Hepatic stellate cell (primary cell): ENCODE measurements around the gene AP3S2.
A peak's percentile ranks its signal among the peaks of the same experiment; 100 is the strongest.
"Not testable (repeated sequence)": the region's sequence is repeated elsewhere in the genome, so short reads cannot be mapped to it uniquely, and the experiment has no call there.

Source experiments
- DNase-seq: peaks from one replicate; pipeline ENCODE4 v3.0.0; 2011; ENCODE audit warnings: low spot score

AP3S2 gene

DNA sequence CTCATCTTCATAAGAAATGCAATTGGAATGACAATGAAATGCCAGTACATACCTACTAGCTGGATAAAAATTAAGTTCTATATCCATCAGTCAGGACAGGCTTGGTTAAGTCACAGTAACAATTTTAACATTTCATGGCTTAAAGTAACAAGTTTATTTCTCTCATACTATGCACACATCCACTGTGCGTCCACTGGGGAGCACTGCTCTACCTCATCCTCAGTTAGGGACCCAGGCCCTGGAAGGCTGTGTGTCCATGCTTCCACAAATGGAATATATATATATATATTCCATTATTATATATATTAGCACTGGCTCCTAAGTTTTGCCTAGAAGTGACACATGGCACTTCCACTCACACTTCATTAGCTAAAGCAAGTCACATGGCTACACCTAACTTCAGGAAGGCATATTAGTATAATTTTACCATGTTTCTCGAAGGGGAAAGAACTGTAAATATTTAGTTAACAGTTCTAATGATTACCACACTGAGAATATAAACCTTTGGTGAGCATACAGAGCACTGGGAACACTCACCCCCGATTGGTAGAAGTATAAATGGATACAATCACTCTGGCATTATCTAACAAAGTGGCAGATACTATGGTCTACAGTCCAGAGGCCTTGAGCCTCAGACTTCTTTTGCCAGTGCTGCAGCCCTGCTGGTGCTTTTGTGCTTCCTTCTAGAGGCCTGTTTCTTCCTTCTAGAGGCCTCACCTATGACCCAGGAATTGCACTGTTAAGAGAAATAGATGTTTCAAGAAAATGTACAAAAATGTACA lies 28.6 kb downstream of the AP3S2 start:
- DNase-seq: no peak

DNA sequence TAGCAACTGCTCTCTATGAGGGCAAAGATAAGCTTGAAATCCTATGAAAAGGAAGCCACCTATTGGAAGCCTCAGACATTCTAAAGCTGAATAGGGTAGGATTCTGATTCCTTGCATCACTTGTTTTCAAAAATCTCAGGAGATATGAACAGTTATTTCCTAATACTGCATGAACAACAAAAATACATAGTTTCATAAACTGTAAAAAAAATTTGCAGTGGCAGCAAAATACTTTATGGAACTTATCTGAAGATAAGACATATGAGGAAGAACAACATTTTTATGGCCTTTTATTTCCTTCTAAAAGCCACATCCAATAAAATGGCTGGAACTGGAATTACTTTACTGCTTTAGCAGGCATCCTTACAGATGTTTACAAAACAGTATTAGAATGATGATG lies 29.9 kb downstream of the AP3S2 start:
- no peak for DNase-seq

DNA sequence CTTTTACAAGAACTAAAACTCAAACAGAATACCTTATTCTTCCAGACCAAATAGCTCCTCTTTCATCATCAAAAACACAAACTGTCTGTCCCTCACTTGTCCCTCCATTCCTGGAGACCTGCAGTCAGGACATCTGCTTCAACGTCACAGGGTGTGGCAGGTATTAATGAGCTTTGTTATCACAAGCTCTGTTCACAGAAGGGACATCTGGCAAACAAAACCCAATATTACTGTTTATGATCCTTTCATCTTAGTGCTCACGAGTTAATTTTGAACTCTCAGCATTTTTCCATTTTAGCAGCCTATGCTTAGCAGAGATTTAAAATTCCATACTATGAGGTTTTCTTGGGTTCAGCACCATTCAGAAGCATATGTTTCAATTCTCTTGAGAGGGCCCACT lies 32.9 kb downstream of the AP3S2 start:
- DNase-seq: no peak

DNA sequence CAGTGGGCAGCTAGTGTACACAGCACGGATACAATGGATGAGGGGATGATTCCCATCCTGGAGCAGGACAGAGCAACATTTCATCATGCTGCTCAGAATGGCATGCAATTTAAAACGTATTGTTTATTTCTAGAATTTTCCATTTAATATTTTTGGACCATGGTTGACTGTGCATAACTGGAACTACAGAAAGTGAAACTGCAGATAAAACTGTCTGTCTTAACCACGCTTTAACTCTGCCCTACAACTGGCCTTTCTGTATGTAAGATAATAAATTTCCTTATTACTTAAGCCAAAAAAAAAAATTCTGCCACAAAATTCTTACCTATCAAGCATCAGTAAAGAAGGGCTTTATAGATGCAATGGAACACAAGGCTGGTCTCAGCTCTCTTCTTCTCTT lies 33.4 kb downstream of the AP3S2 start:
- DNase-seq: no peak

DNA sequence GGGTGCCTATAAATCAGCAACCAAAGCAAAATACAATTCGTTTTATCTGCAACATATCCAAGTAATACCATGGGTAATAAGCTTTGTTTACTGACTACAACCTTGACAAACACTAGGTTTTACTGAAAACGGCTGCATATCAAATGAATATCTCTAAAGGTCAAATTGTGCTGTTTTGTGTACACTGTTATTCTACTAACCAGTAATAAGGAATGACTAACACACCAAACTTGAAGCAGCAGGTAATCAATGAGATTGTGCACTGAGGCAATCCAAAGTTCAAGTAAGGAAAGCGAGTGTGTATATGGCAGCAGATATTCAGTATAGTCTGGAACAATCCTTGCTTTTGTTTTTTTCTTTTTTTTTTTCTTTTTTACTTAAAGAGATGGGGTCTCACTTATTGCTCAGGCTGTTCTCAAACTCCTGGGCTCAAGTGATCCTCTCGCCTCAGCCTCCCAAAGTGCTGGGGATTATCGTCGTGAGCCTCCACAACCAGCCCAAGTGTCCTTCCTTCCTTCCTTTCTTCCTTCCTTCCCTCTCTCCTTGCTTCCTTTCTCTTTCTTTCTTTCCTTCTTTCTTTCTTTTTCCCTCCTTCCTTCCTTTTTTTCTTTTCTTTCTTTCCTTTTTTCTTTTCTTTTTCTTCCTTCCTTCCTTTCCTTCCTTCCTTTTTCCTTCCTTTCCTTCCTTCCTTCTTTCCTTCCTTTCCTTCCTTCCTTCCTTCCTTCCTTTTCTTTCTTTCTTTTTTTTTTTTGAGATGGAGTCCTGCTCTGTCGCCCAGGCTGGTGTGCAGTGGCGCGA lies 34.9 kb downstream of the AP3S2 start:
- DNase-seq: no peak

DNA sequence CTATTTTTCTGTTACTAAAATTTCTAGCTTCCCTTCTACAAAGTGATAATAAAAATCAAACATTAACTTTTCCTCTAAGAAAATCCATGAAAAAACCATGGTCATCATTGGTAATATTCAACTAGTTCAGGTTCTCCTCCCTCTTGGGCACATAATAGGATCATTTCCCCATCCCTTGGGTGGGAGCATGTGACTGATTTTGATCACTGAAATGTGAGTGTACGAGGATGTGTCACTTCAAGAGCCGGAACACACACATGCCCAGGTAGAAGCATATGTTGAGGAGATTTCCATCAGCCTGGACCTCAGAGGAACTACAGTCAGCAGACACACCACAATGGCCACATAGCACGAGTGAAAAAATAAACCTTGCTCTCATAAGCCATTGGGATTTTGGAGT lies 36.1 kb downstream of the AP3S2 start:
- no peak for DNase-seq

DNA sequence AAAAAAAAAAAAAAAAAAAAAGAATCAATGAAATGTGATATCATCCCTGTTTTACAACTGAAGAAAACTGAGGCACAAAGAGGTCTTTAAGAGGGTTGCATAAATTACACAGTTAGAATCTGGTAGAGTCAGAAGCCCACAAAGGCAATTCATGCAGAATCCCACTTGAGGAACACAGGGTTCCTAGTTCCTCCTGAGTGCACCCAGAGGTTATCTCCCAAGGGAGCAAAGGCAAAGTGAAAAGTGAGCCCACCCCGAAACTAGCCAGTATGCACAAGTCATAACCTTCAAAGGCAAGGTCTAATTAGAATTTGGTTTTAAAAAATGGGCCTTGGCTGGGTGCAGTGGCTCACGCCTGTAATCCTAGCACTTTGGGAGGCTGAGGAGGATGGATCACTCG lies 37.8 kb downstream of the AP3S2 start:
- DNase-seq: no peak

DNA sequence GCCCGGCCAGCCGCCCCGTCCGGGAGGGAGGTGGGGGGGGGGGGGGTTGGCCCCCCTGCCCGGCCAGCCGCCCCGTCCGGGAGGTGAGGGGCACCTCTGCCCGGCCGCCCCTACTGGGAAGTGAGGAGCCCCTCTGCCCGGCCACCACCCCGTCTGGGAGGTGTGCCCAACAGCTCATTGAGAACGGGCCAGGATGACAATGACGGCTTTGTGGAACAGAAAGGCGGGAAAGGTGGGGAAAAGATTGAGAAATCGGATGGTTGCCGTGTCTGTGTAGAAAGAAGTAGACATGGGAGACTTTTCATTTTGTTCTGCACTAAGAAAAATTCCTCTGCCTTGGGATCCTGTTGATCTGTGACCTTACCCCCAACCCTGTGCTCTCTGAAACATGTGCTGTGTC lies 38.9 kb downstream of the AP3S2 start:
- not testable (repeated sequence) for DNase-seq

DNA sequence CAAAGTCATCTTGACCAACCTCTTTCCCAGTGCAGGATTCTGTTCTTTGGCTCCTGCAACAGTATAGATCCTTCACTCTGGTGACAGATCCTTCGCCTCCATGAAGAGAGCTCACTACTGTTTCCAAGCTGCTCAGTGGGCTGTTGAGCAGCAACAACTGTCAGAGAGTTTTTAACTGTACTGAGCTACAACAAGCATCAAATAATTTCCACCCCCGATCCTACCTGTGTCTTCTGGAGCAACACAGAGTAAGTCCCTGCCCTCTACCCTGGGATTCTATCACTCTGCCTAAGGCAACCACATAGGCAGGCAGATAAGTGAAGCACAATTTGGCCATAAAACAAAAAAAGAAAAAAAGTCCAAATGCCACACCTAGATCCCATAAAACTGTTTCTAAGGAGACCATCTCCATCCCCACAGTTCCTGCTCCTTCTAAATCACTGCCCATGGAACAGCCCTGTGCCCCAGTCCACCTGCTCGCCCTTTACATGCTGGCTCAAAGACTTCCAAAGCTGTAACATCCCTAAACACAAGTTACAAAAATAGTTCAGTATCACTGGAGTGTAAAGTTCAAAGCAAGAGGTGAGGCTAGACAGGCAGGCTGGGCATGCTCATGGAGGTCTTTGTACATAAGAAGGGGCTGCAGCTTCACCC lies 41.3 kb downstream of the AP3S2 start:
- DNase-seq: no peak

DNA sequence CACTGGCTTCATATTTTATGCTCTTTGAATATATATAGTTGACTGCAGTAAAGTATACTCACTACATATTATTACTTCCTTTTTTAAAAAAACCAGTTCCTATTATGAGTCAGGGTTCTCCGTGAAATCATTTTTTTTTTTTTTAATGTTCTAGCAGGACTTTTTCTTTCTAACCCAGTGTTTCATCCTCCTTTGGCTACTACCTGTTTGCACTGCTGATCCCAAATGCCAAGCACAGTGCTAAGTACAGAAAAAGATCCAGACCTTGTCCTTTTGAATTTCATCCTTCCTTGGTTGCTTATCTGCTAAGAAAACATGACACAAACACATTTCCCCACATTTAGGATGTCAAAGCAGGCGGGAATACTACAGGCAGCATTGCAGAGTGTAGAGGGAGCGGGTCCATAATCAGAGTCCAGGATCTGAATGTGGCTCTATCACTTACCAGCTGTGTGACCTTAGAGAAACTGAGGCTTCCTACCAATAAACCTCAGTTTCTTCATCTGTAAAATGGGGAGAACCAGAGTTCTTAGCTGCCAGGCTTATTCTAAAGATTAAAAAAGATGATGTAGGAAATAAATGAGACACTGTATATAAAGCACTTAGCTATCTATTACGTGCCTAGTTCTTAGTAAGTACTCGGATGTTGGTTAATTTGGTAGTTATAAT lies 42.0 kb downstream of the AP3S2 start:
- no peak for DNase-seq

DNA sequence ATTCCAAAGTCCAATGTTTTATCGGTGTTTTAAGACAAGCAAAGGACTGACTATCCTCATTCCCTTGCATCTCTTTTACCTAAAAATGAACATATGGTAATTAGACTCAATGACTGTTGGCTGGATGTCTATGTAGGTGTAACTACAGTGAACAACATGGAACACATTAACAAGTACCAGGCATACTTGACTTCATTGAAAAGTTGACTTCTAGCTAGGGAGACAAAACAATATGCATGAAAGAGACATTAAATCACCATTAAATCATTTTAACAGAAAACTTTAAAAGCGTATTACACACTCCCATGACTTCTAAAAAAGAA lies 44.9 kb downstream of the AP3S2 start:
- DNase-seq: no peak

DNA sequence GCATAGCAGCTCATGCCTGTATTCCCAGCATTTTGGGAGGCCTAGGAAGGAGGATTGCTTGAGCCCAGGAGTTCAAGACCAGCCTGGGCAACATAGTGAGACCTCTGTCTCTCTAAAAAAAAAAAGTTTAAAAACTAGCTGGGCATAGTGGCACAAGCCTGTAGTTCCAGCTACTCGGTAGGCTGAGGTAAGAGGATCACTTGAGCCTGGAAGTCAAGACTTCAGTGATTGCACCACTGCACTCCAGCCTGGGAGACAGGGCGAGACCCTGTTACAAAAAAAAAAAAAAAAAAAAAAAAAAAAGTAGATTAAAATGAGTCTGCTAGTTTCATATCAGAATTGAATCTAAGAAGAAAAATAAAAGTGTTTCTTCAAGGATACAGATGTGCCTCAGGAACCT lies 46.7 kb downstream of the AP3S2 start:
- DNase-seq: no peak

DNA sequence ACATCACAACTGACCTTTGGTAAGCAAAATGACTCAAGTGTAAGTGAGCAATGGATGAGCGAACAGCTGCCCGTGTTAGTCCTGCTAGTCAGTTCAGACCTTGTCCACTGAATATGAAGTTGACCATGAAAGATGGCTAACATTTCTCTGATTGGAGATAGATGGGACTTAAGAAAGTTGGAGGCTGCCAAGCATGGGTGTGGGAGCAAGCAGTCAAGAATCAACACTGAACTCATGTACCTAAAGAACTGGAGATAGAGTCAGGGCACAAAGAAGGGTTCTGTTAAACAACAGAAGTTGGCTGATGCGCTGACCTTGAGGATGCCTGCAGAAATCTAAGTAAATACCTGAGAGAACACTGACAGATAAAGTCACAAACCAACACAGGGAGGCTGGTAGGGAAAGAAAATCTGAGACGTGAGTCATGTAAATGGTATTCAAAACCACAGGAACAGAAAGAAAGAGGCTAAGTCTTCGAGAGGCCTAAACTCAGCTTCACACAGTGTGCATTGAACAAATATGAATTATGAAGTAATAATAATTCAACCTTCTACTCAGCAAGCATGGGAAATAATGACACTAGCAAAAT lies 48.4 kb downstream of the AP3S2 start:
- DNase-seq: peak; percentile 64

DNA sequence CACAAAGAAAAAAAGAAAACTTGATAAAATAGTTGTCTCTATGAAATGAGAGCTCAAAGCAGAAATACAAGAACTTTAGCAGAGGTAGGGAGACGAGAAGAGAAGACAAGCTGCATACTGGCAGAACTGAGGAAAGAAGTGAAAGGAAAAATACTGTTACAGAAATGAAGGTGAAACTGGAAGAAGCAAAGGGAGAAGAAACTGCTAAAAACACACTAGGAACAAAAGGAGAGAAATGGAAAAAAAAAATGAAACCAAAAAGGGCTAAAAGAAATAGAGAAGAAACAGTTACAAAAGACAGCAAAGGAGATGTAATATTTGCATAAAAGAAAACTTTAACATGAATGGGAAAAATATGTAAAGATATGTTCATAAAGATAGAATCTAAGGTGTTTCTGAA lies 51.8 kb downstream of the AP3S2 start:
- DNase-seq: no peak

DNA sequence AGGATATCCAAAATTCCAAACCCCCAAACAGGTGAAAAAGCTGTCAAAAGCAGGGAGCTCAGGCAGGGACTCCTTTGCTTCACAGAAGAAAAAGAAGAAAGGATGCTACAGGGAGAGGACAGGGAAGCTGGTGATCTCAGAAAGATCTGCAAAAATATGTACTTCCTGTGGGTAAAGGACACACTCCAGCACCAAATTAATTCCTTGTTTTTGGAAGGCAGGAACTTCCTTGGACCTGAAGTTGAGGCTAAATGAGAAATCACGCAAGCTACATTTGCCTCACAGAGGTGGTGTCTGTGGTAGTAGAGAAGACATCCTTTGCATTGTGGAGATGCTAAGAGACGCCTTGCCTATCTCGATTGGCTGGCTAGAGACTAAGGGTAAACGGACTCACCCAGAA lies 52.5 kb downstream of the AP3S2 start:
- DNase-seq: no peak

DNA sequence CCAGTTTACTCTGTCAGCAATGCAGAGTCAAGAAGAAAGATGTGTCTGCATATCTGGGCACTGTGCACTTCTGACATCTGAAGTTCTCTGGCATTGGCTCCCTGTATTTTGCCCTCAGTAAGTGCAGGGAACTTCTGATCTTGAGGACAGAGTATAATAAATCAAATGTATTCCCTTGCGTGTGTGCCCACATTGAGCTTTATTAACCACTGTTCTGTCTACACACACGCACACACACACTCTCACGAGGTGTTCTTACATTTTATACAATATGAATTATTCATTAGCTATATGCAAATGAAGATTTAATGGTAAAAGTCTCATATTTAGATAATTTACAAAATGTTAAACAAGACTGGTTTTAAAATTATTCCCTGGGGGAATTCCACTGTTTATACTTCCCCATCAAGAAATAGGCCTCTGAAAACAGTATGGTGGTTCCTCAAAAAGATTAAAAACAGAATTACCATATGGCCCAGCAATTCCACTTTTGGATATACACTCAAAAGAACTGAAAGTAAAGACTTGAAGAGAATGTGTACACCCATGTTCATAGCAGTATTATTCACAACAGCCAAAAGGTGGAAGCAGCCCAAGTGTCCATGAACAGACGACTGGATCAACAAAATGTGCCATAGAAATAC lies 54.5 kb downstream of the AP3S2 start:
- no peak for DNase-seq

DNA sequence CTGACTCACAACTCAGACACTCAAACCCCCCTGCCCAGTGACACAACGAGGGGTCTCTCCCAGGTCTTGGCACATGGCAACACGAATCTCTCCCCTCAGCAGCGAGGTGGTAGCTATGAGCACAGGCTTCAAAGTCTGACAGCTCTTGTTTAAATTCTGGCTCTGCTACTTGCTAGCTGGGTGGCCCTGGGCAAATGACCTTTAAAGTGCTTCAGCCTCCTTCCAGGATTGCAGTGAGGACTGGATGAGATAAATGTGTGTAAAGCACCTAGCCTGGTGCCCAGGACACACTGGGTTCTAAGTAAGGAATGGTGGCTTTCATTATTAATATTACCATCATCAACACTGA lies 56.0 kb downstream of the AP3S2 start:
- no peak for DNase-seq

DNA sequence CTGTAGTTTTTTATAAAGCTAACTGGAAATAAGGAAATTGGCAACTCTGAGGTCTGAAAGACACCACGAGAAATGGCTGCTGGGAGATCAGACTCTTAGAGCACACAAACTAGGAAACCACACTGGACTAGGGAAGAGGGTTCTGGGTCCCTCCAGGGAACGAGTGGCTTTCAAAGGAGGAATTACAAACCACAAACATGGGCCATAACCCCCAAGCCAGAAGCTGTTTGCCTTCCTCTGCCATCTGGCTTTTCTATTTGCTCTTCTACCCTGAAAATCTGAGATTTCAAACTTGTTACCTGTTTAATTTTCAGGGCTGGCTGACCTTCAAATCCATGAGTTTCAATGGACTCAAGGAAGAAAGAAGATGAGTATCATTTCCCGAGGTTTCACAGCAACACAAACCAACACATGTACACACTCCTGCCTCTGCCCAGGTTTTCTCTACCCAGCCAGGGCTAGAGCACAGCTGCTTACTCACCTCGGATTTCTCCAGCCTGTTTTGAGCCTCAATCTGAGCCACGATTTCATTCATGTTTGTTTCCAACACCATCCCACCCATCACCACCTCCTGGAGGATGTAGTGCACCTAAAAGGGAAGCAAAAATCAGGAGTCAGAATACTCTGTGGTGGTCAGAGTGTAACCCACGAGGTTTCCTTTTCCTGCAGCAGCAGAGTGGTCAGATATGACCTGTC lies 56.5 kb downstream of the AP3S2 start:
- no peak for DNase-seq

DNA sequence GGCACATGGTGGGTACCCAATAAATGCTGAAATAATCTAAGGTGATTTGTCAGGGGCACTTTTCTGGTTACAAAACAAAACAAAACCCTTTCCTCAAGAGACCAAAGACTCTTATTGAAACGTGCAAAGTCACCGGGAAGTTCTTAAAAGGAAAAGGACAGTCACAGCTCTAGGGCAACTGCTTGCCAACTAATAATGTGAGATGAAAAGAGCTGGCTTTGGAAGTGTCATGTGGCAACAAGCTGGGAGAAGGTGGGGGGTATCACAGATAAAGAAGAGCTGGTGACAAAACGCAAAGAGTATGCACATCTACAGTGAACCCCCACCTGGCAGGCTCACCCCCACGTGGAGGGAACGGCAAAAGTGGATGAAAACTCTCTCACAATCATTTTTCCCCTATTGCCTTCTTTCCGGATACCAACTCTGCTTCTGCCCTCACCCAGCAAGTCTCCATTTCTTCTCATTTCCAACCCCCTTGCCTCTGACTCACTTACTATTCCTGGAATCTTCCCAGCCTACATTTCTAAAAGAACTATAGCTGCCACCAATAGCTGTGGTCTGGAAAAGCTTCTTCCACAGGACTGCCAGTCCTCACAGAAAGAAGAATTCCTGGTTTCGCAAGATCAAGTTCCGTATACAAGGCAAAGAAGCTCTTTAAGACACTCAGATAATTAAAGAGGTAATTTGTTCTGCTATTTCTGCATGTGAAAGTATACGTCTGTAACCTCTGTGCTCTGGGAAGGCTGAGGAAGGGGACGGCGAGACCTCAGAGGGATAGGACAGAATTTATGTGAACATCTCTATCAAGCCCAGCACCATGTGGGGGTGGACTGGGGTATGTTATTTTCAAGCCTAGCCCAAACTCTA lies 57.3 kb downstream of the AP3S2 start:
- DNase-seq: peak; percentile 90

DNA sequence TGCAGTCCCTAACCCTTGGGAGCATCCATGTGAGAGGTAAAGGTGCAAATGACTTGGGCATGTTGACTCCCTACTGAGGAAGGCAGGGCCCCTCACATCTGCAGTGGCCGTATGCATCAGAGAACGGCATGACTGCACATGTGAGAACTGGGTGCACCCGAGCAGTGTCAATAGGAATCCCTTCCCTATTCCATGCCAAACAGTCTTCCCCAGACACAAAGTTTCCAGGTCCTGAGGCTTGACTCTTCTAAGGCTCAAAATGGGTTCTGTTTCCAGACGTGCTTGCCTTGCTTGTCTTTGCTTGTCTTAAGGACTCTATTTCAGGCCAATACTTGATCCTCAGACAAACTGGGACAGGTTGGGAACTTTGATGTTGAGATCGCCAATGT lies 58.6 kb downstream of the AP3S2 start:
- no peak for DNase-seq
